Measurements from ENCODE around the gene UNC5CL.

Gene UNC5CL

GRCh38 chr6:41039060-41039998 lies at the start of gene UNC5CL:
Gene UNC5CL, minus strand, starts transcription at chr6:41039221. Its CDS starts 4,147 bp downstream, at chr6:41035074.
- no peak for DNase-seq (ENCODE audit: low read depth)

GRCh38 chr6:41088451-41088850 lies 49.4 kb upstream of the UNC5CL start:
- DNase-seq (ENCODE audit: low read depth), result no peak

GRCh38 chr6:41085182-41085581 lies 46.2 kb upstream of the UNC5CL start:
- no peak for DNase-seq (ENCODE audit: low read depth)

- no peak for DNase-seq (ENCODE audit: low read depth)
These were observed 44.1 kb upstream of the UNC5CL start for GRCh38 chr6:41083072-41083471.

GRCh38 chr6:41080621-41081020 lies 41.6 kb upstream of the UNC5CL start:
- DNase-seq (ENCODE audit: low read depth), result no peak

GRCh38 chr6:41079080-41079479 lies 40.1 kb upstream of the UNC5CL start:
- DNase-seq (ENCODE audit: low read depth), result no peak

- DNase-seq (ENCODE audit: low read depth), result no peak
These were observed 39.1 kb upstream of the UNC5CL start for GRCh38 chr6:41078101-41078500.

- no peak for DNase-seq (ENCODE audit: low read depth)
These were observed 38.5 kb upstream of the UNC5CL start for GRCh38 chr6:41077536-41077935.

GRCh38 chr6:41075651-41076626 lies 36.9 kb upstream of the UNC5CL start:
- no peak for DNase-seq (ENCODE audit: low read depth)

GRCh38 chr6:41074692-41075436 lies 35.8 kb upstream of the UNC5CL start:
- DNase-seq (ENCODE audit: low read depth), result no peak

GRCh38 chr6:41073968-41074691 lies 35.1 kb upstream of the UNC5CL start:
- DNase-seq (ENCODE audit: low read depth), result no peak

- DNase-seq (ENCODE audit: low read depth), result no peak
These were observed 34.4 kb upstream of the UNC5CL start for GRCh38 chr6:41073203-41073967.

GRCh38 chr6:41072836-41073202 lies 33.8 kb upstream of the UNC5CL start, which contains the start of gene NFYA:
Gene NFYA, plus strand, starts transcription at chr6:41072974. Its CDS starts 6,116 bp downstream, at chr6:41079090.
- no peak for DNase-seq (ENCODE audit: low read depth)

GRCh38 chr6:41071923-41072835 lies 33.2 kb upstream of the UNC5CL start, which contains the start of gene OARD1:
Gene OARD1, minus strand, starts transcription at chr6:41072356. Its CDS starts 722 bp downstream, at chr6:41071634.
- peak; percentile 99 for DNase-seq (ENCODE audit: low read depth)

- no peak for DNase-seq (ENCODE audit: low read depth)
These were observed 32.5 kb upstream of the UNC5CL start for GRCh38 chr6:41071501-41071922.

GRCh38 chr6:41066867-41067304 lies 27.9 kb upstream of the UNC5CL start:
- peak; percentile 55 for DNase-seq (ENCODE audit: low read depth)

GRCh38 chr6:41065550-41066026 lies 26.6 kb upstream of the UNC5CL start:
- DNase-seq (ENCODE audit: low read depth), result no peak

- DNase-seq (ENCODE audit: low read depth), result no peak
These were observed 25.8 kb upstream of the UNC5CL start for GRCh38 chr6:41064841-41065240.

- DNase-seq (ENCODE audit: low read depth), result no peak
These were observed 24.9 kb upstream of the UNC5CL start for GRCh38 chr6:41063884-41064285.
